ENCODE results near the gene NOL9.

The NOL9 gene

DNA sequence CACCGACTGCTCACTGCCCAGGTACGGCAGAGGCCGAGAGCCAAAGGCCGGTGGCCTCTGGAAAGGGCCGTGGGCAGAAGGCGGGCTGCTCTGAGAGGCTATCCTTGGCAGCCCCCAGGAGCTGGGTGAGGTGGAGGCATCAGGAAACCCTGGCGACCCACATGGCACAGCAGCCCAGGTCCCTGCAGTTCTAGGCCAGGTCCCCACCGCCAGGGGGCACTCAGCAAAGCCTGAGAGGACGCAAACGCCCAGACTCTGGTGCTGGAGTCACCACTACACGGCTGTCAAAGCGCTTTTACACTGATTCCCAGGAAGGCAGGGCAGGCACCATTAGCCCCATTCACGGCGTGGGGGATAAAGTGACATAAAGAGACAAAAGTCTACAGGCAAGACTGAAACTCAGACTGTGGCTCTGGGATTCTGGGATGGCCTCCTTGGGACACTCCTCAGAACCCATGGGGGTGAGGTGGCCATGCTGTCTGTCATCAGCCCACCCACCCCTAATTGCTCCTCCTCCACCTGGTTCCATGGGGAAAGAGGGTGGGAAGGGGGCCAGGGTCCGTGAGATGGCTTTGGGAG, 67.8 kb downstream of the NOL9 start:
- peak; percentile 80 for DNase-seq

DNA sequence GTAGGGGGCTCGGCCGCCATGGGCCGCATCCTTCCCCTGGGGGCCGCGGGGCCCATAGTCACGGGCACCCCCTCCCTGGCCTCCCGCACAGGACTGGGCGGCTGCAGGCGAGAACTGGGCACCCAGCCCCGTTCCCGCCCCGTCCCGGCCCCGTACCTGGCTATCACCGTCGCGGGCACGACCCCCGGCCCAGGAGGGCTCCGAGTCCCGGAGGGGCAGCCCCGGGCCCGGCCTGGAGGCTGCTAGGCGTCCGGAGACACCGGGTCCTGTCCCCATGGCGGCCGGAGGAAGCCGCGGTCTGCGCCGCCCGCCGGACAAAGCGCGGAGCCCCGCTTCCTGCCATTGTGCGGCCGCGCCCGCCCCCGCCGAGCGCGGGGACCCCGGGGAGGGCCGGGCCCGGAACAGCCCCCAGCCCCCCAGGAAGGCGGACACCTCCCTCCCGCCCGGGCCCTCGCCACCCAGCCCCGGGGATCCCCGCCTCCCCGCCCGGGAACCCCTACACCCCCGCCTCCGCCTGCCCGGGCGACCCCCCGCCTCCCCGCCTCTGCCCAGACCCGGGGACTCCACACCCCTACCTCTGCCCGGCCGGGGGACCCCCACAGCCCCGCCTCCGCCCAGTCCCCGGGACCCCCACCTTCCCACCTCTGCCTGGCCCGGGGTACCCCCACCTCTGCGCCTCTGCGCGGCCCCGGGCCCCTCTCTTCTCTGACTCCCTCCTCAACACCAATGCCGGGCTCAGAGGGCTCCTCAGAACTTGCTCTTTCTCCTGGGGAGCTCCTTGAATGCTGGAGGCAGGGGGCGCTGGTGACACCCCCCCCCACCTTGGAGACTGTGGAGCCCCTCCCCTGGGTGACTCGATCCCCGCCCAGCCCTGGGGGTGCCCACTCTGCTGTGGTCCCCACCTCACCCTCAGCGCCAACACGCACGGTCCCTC, 68.9 kb downstream of the NOL9 start:
- peak; percentile 36 for DNase-seq

DNA sequence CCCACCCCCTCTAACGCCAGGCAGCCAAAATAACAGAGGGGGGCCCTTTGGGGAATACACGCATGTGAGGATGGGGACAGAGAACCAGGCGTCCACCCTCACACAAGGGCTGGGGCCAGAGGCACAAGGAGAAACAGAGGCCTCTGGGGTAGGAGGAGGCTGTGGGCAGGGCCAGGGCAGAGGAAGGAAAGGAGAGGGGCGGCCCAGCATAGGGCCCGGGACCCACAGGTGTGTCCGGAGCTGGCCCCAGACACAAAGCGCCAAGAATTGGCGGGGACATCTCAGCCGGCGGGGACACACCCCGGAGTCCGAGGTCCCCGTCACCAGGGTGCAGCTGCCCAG, 69.5 kb downstream of the NOL9 start:
- DNase-seq = no peak

DNA sequence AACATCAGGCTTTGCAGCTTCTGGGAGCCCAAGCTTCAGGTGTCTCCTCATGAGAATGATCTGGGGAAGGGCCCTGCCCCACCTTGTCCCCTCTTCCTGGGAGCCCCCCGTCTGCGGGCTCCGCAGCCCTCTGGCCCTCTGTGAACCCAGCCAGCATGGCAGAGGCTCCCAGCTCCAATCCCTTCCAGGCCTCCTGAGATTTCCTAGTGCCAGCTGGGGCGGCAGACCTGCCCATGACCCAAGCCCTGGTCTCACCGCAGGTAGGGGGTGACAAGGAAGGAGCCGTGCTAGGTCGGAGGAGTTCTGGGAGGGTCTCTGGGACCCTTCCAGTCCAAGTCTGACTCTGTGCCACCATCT, 70.6 kb downstream of the NOL9 start:
- no peak for DNase-seq

DNA sequence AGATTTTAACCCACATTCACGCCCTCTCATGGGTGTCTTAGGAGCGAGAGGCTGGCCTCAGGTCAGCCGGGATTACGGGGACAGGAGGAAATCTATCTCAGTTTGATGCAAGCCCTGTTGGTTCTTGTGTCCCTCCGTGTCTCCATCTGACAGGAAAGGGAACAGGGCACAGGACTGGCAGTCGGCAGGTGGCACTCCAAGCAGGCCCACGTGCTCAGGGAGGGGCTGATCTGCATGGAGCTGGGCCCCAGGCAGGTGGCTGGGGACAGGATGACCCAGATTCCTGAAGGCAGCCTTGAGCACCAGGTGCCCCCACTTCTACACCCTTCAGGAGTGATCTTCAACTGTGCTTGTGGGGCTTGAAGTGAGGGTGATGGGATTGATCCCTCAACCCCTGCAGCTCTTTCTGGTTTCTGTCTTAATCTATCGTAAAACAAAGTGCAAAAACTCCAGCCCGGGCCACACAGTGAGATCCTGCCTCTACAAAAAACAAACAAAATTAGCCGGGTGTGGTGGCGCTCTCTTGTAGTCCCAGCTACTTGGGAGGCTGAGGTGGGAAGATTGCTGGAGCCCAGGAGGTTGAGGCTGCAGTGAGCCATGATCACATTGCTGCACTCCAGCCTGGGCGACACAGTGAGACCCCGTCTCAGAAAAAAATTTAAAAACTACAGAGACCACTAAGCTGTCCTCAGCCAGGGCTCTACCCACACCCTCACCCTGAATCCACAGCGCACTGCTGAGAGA, 71.1 kb downstream of the NOL9 start:
- no peak for DNase-seq

DNA sequence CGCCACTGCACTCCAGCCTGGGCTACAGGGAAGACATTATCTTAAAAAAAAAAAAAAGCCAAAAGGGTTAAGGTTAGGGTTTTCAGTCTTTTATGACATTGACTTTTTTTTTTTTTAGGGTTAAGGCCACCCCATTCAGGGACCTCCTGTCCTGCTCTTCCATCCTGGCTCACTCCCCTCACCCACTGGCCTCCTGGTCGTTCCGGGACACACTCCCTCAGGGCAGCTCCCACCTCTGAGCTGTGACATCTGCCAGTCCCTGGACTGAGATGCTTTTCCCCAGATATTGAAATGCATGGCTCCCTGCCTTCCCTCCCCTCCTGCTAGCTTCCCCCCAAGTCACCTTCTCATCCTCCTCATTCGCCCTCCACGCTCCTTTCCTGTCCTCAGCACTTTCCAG, 72.5 kb downstream of the NOL9 start:
- DNase-seq = no peak

DNA sequence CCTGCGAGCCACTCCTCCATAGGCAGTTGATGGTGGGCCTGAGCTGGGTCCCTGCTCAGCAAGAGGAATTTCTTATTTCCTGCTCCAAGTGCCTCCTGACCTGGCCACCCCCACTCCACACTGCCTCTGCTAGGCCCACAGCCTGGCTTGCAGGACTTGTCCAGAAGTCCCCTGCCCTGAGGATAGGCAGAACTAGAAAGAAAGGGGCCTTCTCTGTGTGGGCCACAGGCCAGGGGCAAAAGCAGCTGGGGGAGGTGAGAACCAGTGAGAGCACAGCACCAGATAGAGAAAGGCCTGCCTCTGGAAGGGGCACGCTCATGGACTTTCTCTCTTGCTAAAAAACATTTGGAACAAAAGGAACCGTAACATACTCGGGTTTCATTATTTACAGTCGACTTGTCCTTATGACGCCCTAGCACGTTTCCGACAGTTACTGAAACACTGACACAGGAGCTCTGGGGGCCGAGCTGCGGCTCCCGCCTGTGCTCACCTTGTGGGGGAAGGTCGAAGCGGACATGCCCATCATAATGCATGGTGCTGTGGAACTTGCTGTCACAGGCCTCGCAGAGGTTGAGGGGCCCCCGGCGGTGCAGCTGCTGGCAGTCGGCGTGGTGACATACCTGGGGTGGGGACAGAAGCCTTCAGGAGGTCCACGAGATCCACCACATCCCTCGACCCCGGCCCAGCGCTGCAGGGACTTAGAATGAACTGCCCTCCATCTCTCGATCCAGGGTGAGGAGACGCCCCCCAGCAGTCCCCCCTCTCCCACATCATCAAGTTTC, 77.1 kb downstream of the NOL9 start:
- no peak for DNase-seq

DNA sequence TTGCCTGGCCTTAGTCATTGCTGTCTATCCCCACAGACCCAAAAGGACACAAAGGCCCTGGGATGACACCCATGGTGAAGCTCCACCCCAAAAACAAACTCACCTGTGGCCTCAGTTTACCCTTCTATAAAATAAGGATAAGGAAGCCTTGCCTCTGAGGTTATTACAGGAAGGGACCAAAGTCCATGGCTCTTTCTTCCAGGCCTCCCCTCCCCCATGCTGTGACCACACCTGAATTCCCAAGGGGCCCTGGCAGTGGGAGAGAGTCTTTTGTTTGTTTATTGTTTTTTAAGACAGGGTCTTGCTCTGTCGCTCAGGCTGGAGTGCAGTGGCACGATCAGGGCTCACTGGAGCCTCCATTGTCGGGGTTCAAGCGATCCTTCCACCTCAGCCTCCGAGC, 77.8 kb downstream of the NOL9 start:
- no peak for DNase-seq

DNA sequence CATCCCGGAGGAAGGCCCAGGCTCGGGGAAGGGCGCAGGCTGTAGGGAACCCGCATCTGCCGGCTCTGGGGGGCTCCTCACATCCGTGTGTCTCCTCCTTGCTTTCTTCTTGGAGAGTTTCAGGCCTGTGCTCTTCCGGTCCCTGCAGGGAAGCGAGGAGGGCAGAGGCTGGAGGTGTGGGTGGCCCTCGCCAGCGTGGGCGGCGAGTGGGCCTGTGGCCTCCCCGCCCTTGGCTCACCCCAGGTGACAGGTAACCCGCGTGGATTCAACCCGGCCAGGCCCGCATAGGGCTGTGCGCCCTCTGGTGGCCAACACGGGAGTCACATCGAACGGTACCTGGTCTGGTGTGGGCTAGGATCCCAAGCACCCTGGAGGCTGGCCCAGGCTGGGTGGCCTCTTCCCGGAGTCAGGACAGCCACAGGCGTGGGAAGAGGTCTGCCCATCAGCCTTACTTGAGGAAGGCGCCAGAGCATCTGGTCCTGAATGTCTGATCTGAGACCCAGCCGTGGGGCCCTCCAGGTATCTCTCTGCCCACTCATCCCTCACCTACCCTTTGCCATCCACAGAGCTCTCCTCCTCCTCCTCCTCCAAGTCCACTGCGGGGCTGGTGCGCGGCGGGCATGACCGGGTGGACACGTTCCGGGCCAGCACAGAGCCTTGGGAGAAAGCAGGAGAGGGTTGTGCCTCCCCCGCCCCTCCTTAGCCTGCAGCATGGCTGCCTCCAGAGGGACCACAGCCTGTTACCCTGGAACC, 78.8 kb downstream of the NOL9 start:
- DNase-seq = no peak

DNA sequence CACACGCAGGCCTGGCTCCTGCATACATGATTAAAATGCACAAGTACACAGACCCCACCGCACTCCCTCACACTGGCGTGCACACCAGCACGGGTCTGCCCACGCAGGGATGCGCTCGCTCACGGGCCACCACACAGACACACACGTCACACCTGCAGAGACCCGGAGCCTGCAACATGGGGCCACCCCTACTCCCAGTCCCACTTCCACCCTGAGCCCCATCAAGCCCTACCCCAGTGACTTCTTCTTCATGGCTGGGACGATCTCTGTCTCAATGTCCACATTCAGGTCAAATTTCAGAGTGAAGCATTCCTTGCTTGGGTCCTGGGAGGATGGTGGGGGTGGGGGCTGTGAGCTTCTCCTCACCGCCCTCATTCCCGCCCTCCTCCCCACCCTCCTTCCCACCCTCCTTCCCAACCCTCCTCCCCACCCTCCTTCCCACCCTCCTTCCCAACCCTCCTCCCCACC, 79.5 kb downstream of the NOL9 start:
- DNase-seq = no peak

DNA sequence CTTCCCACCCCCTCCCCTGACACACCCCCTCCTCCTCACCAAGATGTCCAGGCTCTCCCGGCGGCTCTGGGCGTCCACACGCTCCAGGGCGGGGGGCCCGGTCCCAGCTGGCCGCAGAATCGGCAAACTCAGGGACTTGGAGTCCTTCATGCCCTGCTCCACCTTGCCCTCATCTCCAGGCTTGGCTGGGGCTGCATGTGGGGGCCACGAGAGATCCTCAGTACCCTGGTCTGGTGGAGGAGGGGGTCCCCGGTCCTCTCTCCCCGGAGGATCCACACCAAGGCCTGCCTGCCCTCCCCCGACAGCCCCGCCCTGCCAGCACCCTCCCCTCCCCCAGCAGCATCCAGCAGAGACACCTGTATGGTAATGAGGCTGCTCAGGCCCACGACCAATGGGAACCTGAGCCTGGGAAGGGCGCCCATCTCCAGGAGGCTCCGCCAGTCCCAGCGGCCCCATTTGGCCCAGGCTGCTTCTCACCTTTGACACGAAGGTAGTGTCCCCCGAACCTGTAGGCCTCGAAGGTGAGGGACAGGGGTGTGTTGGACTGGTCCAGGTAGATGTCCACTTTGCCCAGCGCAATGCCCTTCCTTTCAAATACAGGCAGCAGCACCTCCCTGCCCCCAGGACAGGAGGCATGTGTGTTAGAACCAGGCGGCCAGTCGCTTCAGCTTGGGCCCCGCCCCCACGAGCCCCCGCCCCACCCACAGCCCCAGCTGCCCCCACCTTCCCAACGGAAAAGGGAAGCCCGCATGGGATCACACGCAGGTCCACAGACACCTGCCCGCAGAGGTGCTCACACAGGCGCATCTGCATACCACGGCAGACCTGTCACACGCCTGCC, 80.1 kb downstream of the NOL9 start:
- no peak for DNase-seq

DNA sequence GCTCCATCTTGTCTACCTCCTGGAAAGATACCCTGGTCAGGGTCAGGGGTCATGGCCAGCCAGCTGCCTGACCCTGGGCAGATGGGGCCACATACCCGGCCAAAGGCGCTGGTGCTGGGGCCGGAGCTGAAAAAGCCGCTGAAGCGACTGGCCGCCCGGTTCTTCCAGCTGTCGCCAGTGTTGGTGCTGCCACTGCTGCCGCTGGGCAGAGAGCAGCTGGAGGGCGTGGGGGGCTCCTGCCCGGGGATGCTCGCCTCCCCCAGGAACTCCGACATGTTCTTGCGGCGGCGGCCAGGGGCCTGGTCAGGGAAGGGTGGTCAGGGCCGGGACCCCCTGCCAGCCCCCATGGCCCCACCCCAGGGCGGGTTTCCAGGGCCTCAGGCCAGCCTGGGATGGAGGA, 81.2 kb downstream of the NOL9 start:
- no peak for DNase-seq

DNA sequence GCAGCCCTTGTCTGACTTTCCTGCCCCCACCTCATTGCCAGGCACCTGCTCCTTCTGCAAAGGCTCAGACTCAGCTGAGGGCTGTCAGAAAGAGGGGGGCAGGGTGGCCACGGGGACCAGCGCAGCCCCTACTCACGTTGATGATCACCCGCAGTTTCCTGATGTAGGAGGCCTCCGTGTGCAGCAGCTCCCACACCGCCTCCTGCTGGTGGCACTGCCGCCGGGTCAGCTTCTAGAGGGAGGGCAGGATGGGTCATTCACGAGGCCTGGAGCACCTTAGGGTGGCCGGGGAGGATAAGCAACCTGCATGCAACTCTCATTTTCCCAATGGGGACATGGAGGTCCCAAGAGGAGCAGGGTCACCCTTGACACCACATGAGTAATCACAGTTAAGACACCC, 81.9 kb downstream of the NOL9 start:
- no peak for DNase-seq

DNA sequence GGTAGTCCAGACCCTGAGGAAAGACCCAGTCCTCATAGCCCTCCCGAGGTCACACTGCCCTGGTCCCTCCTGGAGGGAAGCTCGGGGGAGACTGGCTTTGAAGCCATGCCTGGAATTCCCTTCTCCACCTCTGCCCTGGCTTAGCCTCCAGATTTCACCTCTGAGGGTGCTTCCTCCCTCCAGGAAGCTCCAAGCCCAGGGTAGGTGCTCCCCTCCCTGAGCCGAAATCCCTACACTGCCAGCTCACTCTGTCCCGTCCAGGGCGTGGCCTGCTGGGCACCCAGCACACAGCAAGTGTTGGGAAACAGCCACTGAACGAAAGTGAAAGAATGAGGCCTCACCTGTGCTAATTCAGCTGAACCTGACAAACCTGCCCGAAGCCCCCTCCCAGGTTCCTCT, 82.3 kb downstream of the NOL9 start:
- no peak for DNase-seq

Measured in fibroblast of skin of right biceps (primary cell).